Activated effector memory CD4-positive, alpha-beta T cell treated with Interleukin-2 at 50 U/mL for 16 hours (primary cell): ENCODE data around the gene CDK2AP2.
"Not testable (repeated sequence)": the region's sequence is repeated elsewhere in the genome, so short reads cannot be mapped to it uniquely, and the experiment has no call there.

Source experiments
- DNase-seq: peaks from one replicate; pipeline ENCODE4 v3.0.0-alpha.2; 2020

The CDK2AP2 gene

GRCh38 chr11:67507864-67508485 lies at the start of gene CDK2AP2:
Gene CDK2AP2, minus strand, starts transcription at chr11:67508162. Its CDS starts 80 bp downstream, at chr11:67508082.
- DNase-seq, result peak; percentile 96

- no peak for DNase-seq
Observed at GRCh38 chr11:67556244-67556643, 48.3 kb upstream of the CDK2AP2 start.

- DNase-seq, result not testable (repeated sequence)
Observed at GRCh38 chr11:67551697-67552096, 43.7 kb upstream of the CDK2AP2 start.

- no peak for DNase-seq
Observed at GRCh38 chr11:67551127-67551526, 43.2 kb upstream of the CDK2AP2 start.

GRCh38 chr11:67548555-67549110 lies 40.7 kb upstream of the CDK2AP2 start:
- no peak for DNase-seq

- DNase-seq, result not testable (repeated sequence)
Observed at GRCh38 chr11:67548112-67548511, 40.1 kb upstream of the CDK2AP2 start.

GRCh38 chr11:67545280-67545679 lies 37.3 kb upstream of the CDK2AP2 start:
- DNase-seq, result no peak

- no peak for DNase-seq
Observed at GRCh38 chr11:67544616-67545242, 36.8 kb upstream of the CDK2AP2 start.

- no peak for DNase-seq
Observed at GRCh38 chr11:67543585-67543984, 35.6 kb upstream of the CDK2AP2 start.

GRCh38 chr11:67542971-67543370 lies 35.0 kb upstream of the CDK2AP2 start:
- no peak for DNase-seq

GRCh38 chr11:67542169-67542568 lies 34.2 kb upstream of the CDK2AP2 start:
- DNase-seq, result no peak

- no peak for DNase-seq
Observed at GRCh38 chr11:67541198-67541597, 33.2 kb upstream of the CDK2AP2 start.

- no peak for DNase-seq
Observed at GRCh38 chr11:67539550-67539949, 31.6 kb upstream of the CDK2AP2 start.

GRCh38 chr11:67538823-67539505 lies 31.0 kb upstream of the CDK2AP2 start:
- DNase-seq, result no peak

- no peak for DNase-seq
Observed at GRCh38 chr11:67538306-67538705, 30.3 kb upstream of the CDK2AP2 start.

GRCh38 chr11:67535561-67535960 lies 27.6 kb upstream of the CDK2AP2 start:
- DNase-seq, result no peak

GRCh38 chr11:67534070-67534679 lies 26.2 kb upstream of the CDK2AP2 start:
- no peak for DNase-seq

GRCh38 chr11:67532889-67533288 lies 24.9 kb upstream of the CDK2AP2 start:
- DNase-seq, result no peak

GRCh38 chr11:67530282-67530592 lies 22.3 kb upstream of the CDK2AP2 start:
- DNase-seq, result no peak

- no peak for DNase-seq
Observed at GRCh38 chr11:67528376-67528775, 20.4 kb upstream of the CDK2AP2 start.

- DNase-seq, result no peak
Observed at GRCh38 chr11:67525275-67525976, 17.5 kb upstream of the CDK2AP2 start.

GRCh38 chr11:67524480-67524808 lies 16.5 kb upstream of the CDK2AP2 start:
- DNase-seq, result no peak
